Islet of Langerhans (tissue), 1 donor: ENCODE data around the gene CD300C.
"Not testable (repeated sequence)": the region's sequence is repeated elsewhere in the genome, so short reads cannot be mapped to it uniquely, and the experiment has no call there.

ENCODE experiments used
- FAIRE-seq: peaks from one replicate; lab custom pipeline; 2011; peaks lifted over from hg19 to GRCh38; lab: Jason Lieb, UNC

CD300C gene

DNA sequence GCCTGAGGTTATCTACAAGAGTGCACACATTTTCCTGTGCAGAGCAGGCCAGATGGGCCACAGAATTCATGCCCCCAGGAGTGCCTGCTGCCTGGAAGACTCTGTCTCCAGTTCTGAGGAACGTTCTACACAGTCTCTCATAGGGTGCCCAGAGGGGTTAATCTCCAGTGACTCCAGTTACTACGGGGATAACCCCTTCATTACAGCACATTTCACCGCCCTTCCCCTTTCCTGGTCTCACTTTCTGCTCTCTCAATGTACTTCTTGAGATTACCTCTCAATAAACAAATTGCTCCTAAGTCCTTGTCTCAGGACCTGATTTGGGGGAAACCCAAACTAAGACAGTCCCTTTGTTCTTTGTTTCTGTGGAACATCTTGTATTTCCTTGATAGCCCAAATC lies 15.7 kb upstream of the CD300C start:
- no peak for FAIRE-seq

DNA sequence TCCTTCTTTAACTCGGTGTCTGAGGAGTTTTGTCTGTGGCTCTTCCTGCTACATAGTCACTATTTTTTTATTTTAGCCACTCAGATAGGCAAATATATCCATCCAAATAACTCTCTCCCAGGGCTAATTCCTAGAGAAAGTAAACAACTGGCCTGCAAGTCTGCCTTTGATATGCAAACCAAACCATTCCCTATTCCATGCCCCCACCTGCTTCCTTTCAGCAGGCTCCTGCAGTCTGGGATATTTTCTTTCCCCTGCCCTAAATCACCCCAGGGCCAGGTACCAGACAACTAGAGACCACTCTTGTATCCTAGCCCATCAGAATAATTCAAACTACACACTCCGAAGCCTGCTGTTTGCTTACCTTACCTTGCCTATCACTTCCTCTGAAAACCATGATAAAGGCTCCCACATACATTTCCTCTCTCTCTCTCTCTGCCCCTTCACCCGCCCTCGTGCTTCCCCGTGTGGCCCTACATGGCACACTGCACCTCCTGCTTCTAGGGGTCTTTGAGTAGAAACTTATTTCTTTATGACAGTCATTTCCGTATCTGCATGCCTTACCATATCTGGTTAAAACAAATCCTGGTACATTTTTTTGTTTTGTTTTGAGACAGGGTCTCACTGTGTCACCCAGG lies 13.1 kb upstream of the CD300C start:
- FAIRE-seq = no peak

GRCh38 chr17:74558402-74558801 lies 12.5 kb upstream of the CD300C start:
- not testable (repeated sequence) for FAIRE-seq

DNA sequence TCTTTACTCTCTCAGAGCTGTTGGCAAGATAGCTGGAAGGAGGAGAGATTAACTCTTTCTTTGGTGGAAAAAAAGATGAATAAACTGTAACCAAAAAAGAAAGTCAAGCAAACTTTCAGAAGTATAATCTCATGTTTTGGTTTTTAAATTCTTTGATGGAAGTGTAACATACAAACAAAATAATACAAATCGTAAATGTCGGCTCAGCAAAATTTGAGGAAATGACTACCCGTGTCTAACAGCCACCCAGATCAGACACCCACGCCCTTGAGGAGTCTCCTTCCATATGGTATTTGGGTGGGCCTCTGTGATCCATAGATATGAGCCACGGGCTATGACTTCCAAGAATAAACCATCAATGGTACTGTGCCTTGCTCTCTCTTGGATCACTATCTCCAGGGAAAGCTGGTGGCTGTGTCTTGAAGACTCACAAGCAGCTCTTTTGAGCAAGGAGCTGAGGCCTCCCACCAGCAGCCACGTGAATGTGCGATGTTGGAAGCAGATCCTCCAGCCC lies 9.6 kb upstream of the CD300C start:
- no peak for FAIRE-seq

DNA sequence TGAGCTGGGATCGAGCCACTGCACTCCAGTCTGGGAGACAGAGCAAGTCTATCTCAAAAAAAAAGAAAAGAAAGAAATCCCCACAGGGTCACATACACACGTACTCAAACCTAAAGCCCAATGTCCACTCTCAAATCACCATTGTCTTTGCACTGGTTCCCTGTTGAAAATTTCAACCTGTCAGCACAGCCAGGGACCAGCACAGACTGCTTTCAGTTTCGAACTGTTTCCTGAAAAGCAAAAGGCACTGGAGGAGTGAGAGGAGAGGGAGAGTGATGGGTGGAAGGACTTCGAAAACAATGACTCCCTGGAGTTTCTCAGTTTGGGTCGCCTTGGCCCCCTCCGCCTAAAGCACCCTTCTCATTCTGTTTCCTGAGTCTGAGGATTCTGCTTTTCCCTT lies 9.0 kb upstream of the CD300C start:
- FAIRE-seq = no peak

GRCh38 chr17:74552037-74552436 lies 6.1 kb upstream of the CD300C start:
- no peak for FAIRE-seq

- FAIRE-seq = no peak
These were observed 4.7 kb upstream of the CD300C start for GRCh38 chr17:74550602-74551001.

GRCh38 chr17:74549343-74549742 lies 3.4 kb upstream of the CD300C start:
- FAIRE-seq = no peak

GRCh38 chr17:74547736-74548135 lies 1.8 kb upstream of the CD300C start:
- no peak for FAIRE-seq

GRCh38 chr17:74547264-74547663 lies 1.3 kb upstream of the CD300C start:
- no peak for FAIRE-seq

DNA sequence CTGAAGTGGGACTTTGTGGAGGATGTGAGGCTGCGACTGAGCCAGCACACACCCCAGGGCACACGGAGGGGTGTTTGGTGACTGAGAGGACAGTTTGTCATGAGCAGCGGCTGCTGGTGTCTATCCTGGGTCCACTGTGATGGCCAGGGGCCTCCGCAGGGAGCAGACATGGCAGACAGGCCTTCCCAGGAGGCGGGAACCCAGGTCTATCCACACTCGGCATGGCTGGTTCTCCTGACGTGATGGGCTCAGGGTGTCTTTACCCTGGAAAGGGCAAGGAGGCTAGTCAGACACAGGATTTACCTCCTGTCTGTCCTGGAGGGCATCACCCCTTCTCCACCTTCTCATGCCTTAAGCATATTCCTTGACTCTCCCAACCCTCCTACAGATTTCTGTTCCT lies 671 bp upstream of the CD300C start:
- no peak for FAIRE-seq

GRCh38 chr17:74544991-74545842 lies 698 bp downstream of the CD300C start:
- no peak for FAIRE-seq

GRCh38 chr17:74543891-74544760 lies 1.8 kb downstream of the CD300C start:
- no peak for FAIRE-seq

DNA sequence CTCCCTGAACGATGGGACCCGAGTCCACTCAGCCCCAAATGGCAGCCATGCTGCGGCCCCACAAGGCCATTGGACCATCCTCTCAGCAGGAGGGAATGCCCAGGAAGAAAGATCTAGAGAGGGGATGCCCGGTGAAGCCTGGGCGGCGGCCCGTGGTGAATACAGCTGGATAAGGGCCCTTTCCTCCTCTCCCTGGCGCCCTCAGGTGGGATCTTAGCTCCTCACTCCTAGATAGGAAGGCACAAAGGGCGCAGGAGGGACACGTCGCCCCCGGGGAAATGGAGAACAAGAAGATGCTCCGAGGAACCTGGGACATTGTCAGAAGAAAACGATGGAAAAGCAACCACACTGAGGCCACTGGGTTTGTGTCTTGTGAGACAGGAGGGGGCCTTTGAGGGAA lies 2.5 kb downstream of the CD300C start:
- no peak for FAIRE-seq

DNA sequence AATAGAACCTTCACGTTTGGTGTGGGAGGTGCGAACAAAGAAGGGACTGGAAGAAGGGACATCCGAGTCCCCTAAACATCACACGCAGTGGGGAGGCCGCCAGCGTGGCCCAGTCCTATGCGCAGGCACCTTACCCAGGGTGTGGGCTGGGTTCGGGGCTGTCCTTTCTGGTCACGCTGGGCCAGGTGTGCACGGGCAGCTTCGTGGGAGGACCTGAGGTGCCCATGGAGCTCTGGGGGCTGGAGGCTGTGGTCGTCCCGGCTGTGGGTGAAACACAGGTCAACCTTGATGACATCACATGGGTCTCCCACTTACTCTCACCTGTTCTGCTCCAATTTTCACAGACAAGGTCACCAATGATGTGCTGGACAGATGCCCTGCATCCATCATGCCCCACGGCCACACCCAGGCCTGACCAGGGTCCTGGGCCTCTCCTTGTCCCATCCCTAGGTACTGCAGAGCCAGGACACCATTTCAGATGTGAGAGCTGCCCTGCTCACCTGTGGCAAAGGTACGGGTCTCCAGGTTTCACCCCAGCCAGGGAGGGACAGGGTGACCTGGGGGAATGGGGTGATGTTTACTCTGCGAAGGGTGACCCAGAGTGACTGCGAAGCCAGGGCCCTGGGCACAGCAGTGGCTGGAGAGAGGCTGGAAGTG lies 3.1 kb downstream of the CD300C start:
- FAIRE-seq = no peak

GRCh38 chr17:74542166-74542565 lies 3.7 kb downstream of the CD300C start:
- no peak for FAIRE-seq

- FAIRE-seq = no peak
These were observed 4.5 kb downstream of the CD300C start for GRCh38 chr17:74541176-74542111.

DNA sequence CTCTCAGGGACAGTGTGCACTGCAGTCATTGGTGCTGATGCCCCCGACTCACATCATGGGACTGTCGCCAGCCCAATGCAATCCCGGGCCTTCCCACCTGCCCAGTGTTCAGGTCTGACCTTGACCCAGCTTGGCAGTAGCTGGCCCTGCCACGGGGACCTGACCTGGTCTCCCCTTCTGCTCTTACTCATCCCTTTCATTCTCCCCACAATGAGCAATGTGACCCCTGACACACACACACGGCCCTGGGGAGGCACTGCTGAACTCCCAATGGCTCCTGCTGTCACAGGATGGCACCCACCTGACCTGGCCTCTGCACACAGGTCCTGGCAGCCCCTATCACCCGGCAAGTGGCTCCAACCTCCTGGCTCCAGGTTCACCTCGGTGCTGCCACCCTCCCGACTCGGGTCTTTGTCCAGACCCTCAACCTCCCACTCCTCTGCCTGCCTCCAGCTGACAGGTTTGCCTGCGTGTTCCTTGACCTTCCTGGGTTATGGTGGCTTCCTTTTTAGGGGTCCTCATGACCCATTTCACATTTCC lies 6.6 kb downstream of the CD300C start:
- FAIRE-seq = no peak

DNA sequence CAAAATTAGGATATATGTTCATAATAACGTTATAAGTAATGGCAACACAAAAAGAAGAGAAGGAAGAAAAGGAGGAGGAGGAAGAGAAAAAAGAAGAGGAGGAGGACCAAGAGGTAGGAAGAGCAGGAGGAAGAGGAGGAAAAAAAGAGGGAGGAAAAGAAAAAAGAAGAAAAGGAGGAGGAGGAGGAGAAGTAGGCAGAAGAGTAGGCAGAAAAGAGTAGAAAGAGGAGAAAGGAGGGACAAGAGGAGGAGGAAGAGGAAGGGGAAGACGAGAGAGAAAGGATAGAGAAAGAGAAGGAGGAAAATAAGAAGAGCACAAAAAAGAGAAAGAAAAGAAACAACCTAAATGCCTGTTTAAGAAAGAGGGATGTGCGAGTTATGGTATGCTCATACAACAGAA lies 9.0 kb downstream of the CD300C start:
- no peak for FAIRE-seq

GRCh38 chr17:74532115-74532514 lies 13.8 kb downstream of the CD300C start:
- FAIRE-seq = no peak
